NCI-H2107 treated with DMSO at 0.1 percent for 48 hours (cell line): ENCODE measurements around the gene CASS4.
"Not testable (repeated sequence)": the region's sequence is repeated elsewhere in the genome, so short reads cannot be mapped to it uniquely, and the experiment has no call there.

Experiments used
- DNase-seq: peaks from one replicate; lab custom pipeline; 2025; ENCODE audit not compliant: unreplicated experiment; lab: John Stamatoyannopoulos, UW

Gene CASS4

DNA sequence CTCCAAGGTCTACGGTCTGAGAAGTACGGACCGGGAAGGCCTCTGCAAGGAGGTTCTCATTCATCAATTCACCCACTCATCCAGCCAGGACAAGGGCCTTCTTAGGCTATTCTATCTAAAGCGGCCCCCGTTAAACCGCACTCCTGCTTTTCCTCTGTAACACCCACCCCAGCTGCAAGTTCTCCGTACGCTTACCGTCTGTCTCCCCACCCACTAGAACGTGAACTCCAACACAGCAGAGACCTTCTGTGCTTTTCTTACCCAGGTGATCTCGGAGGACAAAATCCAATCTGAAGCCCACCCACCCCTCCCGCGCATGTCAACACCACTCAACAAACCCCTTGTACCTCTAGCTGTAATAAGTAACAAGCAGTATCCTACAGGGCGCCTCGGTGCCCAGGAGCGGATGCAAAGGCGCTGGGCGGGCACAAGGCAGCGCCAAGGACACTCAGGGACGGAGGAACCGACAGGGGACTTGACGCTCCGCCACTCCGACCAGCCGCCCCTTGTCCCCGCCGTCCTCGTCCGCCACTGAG lies 20.4 kb upstream of the CASS4 start:
- no peak for DNase-seq

DNA sequence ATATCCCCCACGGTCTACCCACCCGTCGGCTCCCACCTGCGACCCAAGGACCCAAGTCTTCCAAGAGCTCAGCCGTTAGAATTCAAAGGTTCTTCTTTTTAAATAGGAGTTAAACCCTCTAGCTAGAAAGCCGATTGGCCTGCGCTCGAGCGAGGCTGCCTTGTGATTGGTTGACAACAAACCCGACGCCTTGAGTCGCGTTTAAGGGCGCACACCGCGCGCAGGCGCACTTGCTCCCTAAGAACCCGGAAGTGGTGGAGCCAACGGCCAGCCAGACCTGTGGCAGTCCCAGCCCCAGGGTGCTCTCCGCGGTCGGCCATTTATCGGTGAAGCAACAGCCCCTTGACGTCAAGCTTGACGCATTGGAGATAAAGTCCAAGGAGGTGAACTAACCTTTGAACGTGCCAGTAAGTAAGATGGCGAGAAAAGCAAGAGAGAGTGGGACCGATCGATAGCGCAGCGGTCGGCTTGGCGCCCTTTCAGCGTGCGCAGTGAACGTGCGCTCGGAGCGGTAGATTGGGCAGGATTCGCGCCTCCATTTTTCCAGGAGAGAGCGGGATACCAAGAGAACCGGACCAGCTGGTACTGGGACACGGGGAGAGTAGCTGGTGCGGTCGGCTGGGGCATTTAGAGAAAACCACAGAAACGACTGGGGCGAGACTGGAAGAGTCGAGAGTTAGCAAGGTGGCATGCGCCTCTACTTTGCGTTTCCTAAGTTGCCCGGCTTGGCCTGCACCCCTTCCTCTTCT lies 19.8 kb upstream of the CASS4 start, which contains the start of the genes AURKA and CSTF1:
TSS of gene AURKA (minus strand) at position 84 of the 749 bp plus-strand sequence. CDS start 4,018 bp downstream, outside the sequence.
TSS of gene CSTF1 (plus strand) at position 514 of the 749 bp plus-strand sequence. CDS start 2,908 bp downstream, outside the sequence.
- peak; percentile 90 for DNase-seq

DNA sequence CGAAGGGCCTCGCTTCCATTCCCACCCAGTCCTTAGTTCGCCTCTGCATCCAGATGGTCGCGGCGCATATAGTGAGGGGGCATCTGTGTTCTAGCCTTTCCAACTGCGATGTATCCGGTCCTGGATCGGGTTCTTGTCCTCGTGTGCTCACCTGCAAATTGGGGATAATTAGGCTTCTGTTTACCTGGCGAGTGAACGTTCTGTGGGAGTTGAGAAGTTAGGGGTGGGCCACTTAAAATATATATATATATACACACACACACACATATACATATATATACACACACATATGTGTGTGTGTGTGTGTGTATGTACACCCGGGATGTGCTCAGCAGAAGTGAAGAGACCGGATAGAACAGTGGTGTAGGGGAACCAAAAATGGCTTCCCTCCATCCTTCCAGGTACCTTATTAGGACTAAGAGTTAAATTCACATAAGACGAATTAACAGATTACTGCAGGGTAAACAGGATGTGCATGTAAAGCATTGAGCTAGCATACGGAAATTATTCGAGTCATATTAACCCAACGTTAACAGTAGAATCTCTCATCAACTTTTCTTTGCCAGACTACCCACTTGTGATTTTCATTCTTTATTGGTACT lies 19.1 kb upstream of the CASS4 start:
- DNase-seq, result no peak

DNA sequence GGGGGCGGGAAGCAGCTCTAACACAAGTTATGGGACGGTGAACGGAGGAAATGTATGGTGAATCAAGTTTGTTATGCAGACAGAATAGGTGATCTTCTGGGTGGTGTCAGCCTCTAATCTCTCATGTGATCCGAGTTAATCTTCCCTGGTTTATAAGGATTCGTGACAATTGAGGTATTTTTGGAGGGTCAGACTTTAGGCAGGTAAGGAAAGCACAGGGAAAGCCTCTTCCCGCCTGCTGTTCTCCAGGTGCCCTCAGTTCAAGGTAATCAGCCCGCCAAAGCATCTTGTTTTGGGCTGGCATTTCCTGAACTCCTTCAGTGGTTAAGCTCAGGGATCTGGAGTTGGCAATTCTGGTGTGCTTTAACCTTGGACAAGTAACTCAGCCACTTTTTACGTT lies 18.4 kb upstream of the CASS4 start:
- DNase-seq, result no peak

DNA sequence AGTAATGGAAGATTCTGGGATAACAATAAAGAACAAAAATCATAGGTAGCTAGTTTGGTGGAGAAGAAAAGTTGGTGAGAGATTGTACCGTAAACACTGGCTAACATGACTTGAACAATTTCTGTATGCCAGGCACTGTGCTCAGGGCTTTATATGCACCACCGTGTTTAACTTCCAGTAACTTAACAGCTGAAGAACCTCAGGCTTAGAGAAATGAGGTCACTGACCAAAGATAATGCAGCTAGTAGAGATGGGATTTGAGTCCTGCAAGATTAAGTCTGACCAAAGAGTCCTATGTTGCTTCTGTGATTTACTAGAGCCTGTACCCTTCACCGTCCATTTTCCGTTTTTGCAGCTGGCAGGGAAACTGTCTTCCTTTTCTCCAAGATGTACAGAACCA lies 16.9 kb upstream of the CASS4 start:
- no peak for DNase-seq

DNA sequence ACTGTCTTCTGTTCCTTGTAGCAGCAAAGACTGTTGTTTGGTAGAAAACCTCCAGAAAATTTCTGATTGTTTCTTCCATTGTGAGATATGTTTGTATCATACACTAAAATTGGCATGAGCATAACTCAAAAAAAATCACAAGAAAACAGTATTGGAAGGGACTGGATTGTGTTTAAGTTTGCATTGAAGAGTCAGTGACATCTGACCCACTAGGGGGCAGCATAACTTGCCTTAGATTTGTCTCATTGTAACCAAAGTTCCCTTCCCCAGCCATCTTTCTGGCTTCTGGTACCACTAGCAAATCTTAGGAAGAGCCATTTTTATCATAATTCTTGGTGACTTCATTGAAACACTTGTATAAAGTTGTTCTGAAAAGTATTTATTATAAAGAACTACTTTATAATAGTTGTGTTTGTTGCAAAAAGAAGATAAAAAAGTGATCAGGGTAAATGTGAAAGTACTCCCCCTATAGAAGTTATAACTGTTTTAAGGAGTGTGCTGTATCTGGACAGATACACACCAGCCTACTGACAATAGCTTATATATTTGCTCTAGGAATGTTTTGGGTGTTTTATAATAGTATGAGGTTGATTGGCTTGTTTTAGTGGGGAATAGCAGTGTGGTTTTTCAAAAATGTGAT lies 11.9 kb upstream of the CASS4 start:
- DNase-seq, result no peak

DNA sequence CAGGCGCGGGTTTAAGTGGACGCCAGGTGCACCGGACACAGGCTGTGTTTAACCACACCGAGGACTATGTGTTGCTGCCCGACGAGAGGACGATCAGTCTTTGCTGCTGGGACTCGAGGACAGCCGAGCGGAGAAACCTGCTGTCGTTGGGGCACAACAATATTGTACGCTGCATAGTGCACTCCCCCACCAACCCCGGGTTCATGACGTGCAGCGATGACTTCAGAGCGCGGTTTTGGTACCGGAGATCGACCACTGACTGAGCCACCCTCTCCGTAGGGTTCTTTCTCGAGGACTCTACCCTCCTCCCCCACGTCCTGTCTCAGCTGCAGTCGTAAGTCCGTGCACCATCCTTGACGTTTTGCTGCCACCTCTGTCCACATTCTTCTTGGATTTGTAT lies 8.6 kb upstream of the CASS4 start:
- DNase-seq, result no peak

DNA sequence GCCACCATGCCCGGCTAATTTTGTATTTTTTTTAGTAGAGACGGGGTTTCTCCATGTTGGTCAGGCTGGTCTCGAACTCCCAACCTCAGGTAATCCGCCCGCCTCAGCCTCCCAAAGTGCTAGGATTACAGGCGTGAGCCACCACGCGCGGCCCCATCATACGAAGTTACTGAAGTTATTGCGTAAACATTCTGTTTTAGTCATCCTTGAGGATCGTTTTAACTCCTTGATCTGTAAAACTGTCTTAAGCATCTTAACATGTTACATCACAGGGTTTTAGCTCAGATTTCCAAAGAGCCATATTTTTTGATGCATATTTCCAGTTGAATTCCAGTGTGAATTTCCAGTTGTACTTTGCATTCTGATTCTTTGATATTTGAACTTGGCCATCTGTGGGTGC lies 6.7 kb upstream of the CASS4 start:
- not testable (repeated sequence) for DNase-seq

DNA sequence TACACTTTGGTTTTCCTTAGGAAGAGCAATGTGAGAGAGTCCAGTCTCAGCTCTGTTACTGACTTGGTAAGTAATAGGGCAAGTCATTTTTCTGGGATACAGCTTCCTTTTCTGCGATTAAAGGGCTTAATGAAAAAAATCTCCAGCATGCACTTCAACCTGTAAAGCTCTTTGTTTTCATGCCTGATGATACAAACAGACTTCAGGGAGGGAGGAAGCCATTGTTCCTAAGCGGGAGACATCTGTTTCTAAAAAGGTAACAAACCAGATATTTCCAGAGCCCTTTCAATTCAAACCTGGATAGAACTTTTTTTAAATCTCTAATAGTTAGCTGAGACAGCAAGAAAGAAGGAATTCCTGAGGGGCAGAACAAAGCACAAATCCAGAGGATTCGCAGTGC lies 5.2 kb upstream of the CASS4 start:
- DNase-seq, result no peak

DNA sequence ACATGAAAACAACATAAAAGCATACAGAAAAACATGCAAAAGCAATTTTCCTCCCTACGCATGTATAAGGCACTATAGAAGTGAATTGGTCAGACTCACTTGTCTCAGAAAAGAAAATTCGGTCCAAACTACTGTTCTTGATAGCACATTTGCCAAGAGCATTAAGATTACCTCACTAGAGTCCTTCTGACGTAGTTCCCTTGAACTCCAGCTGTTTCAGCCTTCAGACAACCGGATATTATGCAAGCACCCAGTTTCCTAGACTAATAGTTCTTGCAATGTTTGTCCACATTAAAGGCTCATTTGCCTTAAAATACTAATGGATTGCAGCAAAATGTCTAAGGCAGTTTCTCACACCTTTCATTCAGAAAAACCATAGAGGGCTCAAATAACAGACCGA lies 2.5 kb upstream of the CASS4 start:
- no peak for DNase-seq

DNA sequence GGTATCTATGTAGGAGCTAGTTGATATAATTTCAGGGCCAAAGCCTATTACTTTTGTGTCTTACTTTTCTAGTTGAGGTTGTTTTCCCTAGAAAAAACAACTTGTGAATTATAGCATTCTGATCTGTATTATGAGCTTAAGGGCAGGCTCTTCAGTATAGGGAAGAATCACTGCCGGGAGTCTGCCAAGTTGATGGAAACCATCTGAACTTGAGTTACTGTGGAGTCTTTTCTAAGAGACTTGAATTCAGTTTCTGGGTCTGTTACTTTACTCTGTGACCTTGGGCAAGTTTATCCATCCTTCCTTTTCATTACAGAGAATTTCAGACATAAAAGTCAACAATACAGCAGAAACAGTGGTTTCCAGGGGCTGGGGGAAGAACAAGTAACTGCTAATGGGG lies 2.1 kb upstream of the CASS4 start:
- no peak for DNase-seq

DNA sequence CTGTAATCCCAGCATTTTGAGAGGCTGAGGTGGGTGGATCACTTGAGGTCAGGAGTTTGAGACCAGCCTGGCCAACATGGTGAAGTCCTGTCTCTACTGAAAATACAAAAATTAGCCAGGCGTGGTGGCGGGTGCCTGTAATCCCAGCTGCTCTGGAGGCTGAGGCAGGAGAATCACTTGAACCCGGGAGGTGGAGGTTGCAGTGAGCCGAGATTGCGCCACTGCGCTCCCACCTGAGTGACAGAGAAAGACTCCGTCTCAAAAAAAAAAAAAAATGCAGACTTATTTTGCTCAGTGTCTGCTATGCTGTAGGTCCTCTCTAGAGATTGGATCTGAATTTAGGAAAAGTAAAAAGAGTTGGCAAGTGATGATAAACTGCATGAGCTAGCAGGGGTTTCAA lies 773 bp upstream of the CASS4 start:
- not testable (repeated sequence) for DNase-seq

DNA sequence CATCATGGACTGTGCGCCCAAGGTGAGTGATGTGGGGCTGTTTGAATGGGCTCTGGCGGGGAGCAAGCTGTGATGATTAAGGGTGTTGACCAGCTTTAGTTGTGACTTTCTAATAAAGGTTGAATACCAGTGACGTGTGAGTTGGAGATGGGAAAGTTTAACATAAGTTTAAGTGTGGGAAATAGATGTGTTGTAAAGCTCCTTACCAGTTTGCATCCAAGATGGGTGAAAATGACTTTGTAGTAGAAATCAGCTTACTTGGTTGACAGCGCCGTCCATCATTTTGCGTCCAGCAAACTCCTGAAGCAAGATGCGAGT lies 372 bp downstream of the CASS4 start:
- DNase-seq, result no peak

DNA sequence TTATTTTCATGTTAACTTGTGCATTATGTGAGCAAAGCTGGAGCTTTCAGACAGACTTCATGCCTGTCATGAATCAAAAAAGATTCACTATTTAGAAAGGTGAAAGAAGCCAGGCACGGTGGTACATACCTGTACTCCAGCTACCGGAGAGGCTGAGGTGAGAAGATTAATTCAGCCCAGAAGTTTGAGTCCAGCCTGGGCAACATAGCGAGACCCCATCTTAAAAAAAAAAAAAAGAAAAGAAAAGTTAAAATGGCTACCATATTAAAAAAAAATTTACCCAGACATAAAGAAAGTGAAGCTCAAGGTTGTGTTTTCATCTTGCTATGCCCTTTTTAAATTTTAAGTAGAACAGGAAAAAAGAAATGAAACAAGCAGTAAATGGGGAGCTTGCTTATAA lies 889 bp downstream of the CASS4 start:
- no peak for DNase-seq

DNA sequence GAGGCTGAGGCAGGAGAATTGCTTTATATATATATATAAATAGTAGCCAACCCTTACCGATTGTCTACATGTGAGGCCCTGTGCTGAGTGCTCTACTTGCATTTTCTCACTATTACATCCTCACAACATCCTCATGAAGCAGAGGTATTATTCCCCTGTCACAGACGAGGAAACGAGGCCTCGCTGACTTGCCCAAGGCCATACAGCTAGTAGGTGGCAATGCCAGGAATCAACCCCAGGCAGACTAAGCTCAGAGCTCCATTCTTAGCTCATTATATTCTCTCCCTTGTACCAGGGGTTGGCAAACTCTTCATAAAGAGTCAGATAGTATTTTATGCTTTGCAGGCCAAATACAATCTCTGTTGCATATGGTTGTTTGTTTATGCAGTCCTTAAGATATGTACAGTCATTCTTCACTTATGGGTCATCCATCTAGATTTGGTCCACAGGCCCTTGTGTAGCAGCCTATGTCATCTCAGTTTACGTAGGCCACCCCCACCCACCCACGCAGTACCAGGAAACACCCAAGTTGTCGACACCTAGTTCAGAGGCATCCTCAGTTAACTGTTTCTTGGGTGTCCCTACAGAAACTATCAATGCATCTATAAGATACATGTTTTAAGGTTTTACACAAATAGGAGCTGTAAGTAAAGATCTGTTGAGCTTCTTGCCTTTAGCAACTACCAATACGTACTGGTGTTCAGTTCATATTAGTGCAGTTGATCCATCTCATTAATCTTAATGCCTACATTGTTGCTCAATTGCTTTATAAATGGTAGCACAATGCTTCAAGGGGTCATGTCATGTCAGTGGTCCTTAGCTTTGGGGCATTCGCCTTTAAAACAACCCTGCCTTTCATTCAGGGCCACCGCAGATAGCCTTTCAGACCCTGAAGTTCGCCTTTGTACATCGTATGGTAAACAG lies 3.0 kb downstream of the CASS4 start:
- DNase-seq, result no peak

DNA sequence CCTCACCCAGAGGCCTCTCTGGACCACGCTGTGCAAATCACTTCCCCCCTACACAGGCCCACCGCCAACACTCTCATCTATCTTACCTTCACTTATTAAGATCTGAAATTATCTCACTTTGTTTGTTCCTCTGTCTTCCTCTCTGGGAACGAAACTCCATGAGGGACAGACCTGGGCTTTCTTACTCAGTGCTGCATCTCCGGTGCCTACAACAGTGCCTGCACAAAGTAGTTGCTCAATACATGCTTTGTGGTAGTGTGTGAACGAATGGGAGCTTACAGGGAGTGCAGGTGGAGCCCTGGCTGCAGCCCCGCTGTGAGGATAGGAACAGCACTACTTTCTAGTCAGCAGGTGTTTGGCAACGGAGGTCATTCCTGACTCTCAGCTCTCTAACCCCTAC lies 5.3 kb downstream of the CASS4 start:
- no peak for DNase-seq

DNA sequence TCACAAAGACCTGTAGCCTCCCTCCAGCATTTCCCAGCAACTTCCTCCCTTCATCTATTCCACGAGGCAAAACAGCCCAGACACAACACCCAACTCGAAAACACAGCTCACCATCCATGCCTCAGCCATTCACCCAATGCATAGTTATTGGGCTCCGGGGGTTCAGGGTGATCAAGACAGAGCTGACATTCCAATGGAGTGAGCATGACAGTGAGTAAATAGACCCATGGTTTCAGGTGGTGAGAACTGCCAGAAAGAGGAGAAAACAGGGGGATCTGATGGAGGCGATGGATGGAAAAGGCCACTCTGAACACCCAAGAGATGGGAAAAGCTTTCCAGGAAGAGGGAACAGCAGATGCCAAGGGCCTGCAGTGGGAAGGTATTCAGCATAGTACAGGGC lies 5.9 kb downstream of the CASS4 start:
- no peak for DNase-seq

DNA sequence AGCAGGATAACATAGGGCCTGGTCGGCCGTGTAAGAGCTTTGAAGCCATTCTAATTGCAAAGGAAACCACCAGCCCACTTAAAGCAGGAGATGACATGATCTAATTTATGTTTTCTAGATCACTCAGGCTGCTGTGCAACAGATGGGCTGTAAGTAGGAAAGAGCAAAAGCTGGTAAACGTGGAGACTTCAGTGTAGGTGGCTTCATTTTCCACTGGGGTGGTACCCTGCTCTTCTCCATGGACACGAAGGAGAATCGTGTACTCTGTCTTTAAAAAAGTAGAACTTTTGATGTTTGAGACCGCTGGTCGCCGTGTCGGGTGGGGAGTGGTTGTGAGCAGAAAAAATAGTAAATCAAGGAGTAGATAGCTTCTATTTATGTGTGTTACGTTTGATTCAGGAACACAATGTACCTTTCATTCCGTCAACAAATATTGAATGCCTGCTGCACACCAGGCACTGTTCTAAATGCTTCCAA lies 6.4 kb downstream of the CASS4 start:
- DNase-seq, result no peak

DNA sequence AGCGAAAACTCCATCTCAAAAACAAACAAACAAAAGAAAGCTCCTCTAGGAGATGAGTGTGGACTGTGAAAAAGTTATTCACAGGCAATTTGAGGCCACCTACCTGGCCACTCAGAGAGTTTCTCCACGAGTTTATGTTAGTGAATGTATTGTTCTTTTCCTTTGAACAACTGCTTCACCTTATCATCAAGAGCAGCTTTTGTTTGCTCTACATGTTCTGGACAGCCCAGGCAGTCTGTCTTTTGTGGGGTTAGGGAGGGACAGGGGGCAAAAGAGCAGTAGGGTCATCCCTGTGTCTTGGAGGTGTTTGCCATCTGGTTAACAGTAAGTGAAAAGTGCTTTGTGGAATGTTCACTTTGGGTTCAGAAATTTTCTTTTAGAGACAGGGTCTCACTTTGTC lies 8.0 kb downstream of the CASS4 start:
- no peak for DNase-seq

DNA sequence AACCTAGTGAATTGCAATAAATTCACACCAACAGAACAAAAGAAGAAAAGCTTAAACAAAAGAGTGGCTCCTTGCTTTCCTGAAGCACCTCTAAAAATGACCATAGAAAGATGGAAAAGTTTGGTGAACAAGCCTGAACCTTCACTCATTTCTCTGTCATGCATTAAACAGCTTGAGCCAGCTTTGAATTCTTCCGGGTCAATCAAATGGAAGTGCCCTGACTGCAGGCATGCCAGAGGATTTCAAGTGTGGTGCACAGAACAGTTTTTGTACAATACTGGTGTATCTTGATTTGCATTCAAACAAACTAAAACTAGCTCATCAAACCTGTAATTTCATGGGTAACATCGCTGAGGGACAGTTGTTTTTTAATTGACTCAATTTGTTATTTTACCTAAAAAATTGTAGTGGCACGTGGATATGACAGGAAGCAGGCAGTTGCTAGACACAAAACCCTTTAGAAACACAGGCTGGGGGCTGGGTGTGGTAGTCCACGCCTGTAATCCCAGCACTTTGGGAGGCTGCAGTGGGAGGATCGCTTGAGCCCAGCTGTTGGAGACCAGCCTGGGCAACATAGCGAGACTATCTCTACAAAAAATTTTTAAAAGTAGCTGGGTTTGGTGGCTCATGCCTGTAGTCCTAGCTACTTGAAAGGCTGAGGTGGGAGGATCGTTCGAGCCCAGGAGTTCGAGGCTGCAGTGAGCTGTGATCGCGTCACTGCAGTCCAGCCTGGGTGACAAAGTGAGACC lies 9.1 kb downstream of the CASS4 start:
- no peak for DNase-seq
